Suprapubic skin (tissue), 4 donors: Measurements from ENCODE around the gene AHNAK2.

ENCODE experiments used
- CTCF ChIP-seq, 2 donors: fragments of 200-600 bp in 1 of 2; fragments of 450-650 bp in 1 of 2; sonication (generic) in 1 of 2; IDR thresholded peaks; one replicate each; pipeline ENCODE4 v1.5.1; 2016 to 2019; ENCODE audit warnings: antibody characterized with exemption in 2 of 2, mild to moderate bottlenecking in 1 of 2, moderate library complexity in 1 of 2
- EP300 ChIP-seq: sonication (generic); formaldehyde crosslinking; IDR thresholded peaks from one replicate; pipeline ENCODE4 v1.6.1; 2017; ENCODE audit warnings: antibody characterized with exemption
- POLR2A ChIP-seq, 2 donors: fragments of 450-650 bp; IDR thresholded peaks; one replicate each; pipeline ENCODE4 v1.6.1; 2017; ENCODE audit warnings: antibody characterized with exemption in 2 of 2, mild to moderate bottlenecking in 2 of 2, moderate library complexity in 2 of 2
- POLR2AphosphoS5 ChIP-seq, 3 donors: sonication (generic); formaldehyde crosslinking; IDR thresholded peaks; one replicate each; pipeline ENCODE4 v1.6.1; 2017; ENCODE audit warnings: antibody characterized with exemption in 3 of 3

GRCh38 chr14:104974146-104974541 lies 4.0 kb downstream of the AHNAK2 start:
- no peak for TF ChIP-seq CTCF (IDR thresholded peaks at IDR 0.05)
- TF ChIP-seq POLR2A (IDR thresholded peaks at IDR 0.05): no peak
- TF ChIP-seq POLR2AphosphoS5 (IDR thresholded peaks at IDR 0.05): no peak
- no peak for TF ChIP-seq EP300
